Measurements from ENCODE around the gene MKS1.

MKS1 gene

DNA sequence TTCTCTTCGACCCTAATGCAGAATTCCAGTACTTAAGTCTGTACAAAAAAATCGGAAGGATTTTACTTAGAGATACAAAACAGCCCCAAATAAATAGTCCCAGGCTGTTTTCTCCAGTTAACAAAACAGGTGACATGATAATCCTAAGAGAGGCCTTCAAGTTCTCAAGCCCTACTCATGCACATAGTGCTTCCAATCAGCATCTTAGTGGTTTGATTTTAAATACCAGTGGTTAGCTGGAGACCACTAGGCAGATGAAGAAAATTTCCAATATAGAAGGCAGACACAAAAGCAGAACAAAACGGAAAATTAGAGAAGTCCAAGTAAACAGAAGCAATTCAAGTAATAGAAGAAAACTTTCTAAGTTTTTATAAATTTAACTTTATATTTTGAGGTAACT, 57.5 kb downstream of the MKS1 start:
- no peak for DNase-seq (ENCODE audit: low read depth)

DNA sequence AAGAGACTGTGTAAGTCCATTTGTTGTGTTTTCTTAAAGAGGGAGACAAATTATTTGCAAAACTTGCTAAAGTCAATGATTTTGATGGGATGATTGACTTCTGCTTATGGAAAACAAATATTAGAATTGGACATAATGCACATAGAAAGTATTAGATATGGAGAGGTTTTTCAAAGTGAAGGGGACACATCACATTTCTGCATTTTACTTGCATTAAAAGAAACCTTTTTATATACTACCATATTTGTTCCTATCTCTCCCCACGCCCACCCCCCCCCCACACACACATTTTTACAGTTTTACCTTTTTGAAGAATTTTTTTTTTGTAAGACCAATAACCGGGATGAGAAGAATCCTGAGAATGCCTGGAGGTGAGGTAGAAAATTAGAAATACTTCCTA, 60.9 kb downstream of the MKS1 start:
- DNase-seq (ENCODE audit: low read depth) = no peak

GRCh38 chr17:58156839-58157803, 61.9 kb downstream of the MKS1 start:
- no peak for DNase-seq (ENCODE audit: low read depth)
